HG02870 (cell line): ENCODE results near the gene RPRD1A.
"Not testable (repeated sequence)": the region's sequence is repeated elsewhere in the genome, so short reads cannot be mapped to it uniquely, and the experiment has no call there.

Experiments used
- ATAC-seq: cut with Tn5 transposase; IDR thresholded peaks from one replicate; pipeline ENCODE4 v1.9.1; 2021; ENCODE audit warnings: mild to moderate bottlenecking, moderate library complexity; ENCODE audit not compliant: unreplicated experiment

RPRD1A gene

DNA sequence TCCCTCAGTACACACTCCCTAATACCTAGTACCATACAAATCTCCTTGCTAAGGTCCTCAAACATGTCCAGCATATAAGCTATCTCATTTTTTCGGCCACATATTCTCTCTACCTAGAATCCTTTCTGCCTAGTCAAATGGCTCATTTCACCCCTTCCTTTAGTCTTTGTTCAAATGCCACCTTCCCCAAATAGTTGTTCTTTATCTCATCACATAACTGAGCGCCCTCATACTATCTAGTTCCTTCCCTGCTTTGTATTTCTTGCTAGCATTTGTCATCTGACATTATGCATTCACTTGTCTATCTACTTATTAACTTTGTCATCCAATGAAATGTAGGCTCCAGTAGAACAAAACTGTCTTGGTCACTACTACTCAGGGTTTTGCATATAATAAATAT lies 35.5 kb downstream of the RPRD1A start:
- no peak for ATAC-seq

DNA sequence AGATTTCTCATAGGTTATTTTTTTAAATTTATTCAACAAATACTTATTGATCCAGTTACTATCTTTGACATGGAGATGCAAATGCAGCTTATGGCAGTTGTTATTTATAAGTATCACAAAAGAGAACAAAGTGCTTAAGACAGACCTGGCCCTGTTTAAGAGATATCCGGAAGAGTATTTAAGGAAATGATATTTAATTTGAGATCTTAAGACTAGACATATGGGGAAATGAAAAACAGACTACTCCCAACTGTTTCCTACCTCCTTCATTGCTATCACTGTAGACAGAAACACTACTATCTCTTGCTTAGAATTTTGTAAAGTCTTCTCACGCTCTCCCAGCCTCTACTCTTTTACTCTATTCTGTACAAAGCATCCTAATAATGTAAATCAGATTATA lies 36.0 kb downstream of the RPRD1A start:
- ATAC-seq, result no peak

DNA sequence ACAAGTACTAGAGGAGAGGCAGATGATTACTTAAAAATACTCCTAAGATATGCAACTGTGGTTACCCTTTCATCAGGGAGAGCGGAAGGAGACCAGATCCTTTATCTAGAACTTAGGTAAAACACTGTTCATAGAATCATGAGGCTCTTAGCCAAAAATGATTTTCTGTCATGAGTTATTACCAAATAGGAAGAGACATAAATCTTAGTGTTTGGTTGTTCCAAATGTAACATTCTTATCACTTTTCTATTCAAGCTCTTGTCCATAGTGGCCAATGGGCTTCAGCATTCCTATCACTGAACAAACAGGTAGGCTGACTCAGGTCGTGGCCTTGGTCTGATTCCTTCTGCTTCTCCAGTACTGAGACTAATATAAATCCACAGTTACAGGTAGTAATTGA lies 38.5 kb downstream of the RPRD1A start:
- no peak for ATAC-seq

DNA sequence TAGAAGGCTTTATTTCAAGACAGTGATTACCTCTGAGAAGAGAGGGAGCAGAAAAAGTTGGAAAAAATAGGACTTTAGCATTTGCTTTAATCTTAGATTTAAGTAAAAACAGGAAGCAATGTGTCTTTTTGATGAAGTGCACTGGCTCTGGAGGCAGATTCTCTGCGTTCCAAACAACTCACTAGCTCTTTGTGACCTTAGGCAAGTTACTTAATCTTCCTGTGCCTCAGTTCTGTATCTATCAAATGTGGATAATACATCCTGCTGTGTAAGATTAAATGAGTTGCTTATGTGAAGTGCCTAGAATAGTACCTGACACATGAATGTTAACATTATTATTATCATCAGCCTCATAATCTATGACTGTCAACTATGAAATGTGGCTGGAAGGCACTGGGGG lies 42.3 kb downstream of the RPRD1A start:
- no peak for ATAC-seq

DNA sequence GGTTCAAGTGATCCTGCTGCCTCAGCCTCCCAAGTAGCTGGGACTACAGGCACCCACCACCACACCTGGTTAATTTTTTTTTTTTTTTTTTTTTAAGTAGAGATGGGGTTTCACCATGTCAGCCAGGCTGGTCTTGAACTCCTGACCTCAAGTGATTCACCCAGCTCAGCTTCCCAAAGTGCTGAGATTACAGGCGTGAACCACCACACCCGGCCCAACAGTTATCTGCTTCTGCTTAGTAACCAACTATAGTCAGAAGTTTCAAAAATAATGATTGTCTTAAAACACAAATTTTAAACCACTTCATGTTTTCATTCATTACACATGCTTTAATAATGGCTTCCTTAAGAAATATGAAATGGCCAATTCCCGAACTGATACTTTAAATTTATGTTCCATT lies 43.1 kb downstream of the RPRD1A start:
- not testable (repeated sequence) for ATAC-seq

DNA sequence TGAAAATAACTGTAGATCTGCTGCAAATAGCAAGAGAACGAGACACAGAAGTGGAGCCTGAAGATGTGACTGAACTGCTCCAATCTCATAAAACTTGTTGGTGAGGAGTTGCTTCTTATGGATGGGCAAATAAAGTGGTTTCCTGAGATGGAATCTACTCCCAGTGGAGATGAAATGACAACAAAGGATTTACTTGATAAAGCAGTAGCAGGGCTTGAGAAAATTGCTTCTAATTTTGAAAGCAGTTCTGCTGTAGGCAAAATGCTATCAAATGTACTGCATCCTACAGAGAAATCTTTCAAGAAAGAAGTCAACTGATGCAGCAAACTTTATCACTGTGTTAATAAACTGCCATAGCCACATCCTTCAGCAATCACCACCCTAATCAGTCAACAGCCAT lies 44.0 kb downstream of the RPRD1A start:
- no peak for ATAC-seq

DNA sequence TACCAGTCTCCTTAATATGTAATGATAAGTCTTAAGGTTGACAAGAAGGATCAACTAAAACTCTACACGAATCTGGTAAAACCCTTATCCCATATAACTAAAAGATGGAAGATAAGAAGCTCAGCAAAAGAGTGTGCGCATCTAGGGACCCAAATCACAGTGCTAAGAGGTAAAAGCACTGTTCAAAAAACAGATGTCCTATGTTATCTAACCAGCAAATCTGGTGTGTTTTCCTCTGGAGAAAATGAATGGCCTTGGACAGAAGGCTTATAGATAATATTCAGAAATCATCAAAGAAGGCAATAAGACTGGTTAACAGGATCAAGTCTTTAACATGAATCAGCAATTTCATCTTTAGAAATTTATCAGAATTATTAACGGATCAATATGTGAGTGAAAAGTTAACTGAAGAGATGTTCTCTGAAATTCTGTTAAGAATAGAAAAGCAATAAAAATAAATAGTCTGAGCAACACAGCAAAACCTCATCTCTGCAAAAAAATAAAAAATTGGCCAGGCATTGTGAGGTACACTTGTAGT lies 47.1 kb downstream of the RPRD1A start:
- no peak for ATAC-seq

DNA sequence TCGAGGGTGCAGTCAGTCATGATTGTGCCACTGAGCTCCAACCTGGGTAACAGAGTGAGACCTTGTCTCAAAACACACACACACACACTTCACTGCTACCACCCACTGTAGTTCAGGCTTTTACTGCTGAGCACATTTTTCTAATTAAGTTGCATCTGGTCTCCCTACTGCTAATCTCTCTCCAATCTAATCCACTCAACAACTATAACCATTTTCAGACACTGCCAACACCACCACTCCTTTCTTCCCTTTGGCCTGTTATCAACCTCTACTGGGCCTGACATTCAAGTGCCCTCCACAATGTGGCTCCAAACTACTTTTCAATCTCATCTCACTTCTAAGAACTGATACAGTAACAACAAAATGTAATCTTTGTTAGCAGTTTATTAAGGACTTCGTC lies 50.1 kb downstream of the RPRD1A start:
- no peak for ATAC-seq

DNA sequence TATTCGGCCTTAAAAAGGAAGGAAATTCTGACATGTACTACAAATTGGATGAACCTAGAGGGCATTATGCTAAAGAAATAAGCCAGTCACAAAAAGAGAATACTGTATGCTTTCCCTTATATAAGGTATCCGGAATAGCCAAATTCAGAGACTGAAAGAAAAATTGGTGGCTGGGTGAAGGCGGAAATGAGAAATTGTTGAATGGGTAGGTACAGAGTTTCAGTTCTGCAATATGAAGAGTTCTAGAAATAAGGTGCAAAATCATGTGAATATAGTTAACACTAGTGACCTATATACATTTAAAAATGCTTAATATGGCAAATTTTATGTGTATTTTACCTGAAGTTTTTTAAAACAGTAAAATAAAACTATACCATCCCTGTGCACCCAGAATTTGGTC lies 51.7 kb downstream of the RPRD1A start:
- peak; percentile 87 for ATAC-seq

DNA sequence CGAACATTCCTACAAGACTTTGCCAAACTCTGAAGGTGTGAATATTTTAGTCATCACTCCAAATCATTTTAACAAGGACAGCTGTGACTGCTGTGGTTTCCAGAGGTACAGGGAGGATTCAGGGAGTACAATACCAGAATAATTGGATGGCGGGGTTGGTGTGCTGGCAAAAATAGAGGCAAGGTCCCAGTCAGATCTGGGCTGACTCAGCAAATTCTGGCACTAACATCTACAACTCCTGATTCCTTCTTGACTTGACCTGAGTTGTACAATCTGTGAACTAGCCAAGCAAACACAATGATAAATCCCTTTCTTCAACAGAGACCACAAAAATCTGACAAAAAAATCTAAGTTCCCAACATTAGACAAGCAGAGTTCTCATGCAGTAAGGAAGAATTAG lies 54.5 kb downstream of the RPRD1A start:
- no peak for ATAC-seq

DNA sequence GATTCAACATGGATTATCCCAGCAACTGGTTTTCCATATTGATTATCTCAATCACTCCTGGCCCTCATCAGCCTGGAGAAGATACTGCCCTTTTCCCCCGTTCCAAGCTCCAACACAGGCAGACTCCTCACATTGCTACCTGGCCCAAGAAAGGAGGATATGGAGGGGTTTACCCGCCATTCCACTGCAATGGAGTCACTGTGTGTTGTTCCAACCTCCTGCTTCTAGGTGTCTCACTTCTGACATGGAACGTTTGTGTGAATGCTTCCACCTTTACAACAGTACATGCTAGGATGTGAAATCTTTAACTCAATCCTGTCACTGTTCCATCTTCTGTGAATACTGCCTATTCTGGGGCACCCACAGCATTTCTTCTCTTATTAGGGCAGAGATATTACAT lies 58.1 kb downstream of the RPRD1A start:
- no peak for ATAC-seq

DNA sequence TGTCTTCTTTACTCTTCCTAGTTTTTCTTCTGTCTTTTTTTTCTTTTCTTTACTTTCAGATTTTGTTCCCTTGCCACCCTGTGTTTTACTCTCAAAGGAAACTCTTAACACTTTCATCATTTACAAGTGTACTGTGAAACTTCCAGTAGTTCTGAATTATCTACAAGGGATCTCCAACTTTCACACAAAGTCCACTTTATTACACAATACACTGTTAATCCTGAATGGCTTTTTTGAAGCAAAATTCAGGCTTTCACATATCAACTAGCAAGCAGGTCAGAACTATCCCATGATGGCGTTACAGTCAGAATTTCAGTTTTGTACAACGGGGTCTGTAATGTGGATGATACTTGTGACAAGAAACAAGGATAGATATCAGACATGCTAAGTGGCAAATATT lies 60.4 kb downstream of the RPRD1A start:
- ATAC-seq, result no peak

DNA sequence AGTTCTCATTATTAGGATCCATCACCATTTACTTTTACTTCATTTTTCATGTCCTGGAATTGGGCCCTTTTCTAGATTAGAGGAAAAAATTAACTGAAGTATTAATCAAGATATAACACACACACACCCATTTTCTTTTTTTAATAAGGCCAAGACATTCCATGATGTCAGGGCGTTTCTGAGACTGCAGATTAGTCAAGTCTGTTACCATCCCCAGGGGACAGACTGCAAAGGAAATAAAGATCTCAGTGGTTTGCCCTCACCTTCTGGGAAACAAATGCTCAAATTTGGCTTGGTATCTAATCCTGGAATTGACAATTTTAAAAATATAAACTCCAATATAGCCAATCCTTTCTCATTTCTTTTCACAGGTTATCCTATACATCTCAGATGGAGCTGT lies 67.4 kb downstream of the RPRD1A start:
- no peak for ATAC-seq

DNA sequence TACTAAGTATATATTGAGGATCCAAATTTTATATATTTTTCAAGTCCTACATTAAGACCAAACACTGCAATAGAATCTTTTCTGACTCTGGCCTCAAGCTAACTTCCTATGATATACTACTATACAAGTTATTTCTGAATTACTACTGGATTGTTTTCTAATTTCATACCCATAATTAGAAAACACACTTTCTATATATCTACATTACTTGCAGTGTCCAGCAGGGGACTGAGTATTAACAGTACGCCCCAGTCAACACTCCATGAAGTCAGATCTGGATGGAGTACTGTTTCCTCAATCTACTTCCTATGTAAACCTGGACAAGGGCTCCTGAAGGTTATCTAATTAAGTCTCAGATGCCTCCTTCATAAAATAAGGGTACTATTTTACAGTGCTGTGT lies 68.4 kb downstream of the RPRD1A start:
- no peak for ATAC-seq

DNA sequence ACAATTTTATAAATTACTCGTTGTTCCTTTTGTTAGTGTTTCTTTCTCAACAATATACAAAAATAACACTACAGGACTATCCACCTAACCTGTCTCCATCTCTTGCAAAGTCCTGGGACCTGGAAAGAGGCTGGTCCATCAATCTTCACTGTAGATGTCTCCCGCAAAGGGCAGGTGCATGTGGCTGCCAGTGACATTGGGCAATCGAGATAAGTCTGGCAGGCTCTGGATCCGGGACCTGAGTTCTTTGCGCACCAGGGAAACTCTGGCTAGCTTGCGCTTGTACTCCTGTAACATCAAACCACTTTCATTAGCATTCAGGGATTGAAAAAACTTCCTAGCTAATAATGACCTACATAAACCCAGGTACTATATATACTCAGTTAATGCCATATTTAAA lies 74.3 kb downstream of the RPRD1A start:
- ATAC-seq, result no peak

DNA sequence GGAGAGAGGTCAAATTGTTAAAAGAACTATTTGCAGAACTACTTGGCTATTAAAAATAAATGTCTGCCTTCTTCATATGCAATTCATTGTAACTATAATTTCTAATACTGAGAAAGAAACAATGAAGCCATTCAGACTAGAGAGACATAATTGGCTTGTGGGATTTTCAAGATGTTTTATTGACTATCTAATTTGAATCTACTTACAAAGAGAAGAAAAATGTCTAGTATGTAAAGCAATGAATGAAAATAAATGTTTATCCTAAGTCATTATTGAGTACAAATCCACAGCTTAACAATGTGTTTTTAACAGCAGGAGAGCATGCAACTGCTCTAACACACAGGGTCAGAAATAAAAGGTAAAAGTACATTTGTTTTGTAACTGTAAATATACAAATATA lies 75.7 kb downstream of the RPRD1A start:
- no peak for ATAC-seq

DNA sequence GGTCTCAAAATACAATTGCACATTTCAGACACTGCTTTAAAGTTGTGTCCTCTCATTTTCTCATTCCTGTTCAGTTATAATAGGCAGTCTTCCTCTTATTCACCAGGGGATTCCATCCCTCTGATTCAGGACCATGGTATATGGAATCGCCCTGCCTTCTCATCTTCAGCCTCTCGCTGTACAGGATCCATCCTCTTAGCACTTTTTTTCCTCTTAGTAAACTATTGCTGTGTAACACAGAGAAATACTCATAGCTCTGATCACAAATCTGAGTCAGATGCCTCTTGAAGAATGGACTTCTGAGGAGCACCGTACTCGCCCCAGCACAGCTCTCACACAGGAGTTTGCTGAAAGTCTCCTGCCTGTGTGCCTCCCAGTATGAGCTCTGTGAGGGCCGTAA lies 83.5 kb downstream of the RPRD1A start:
- no peak for ATAC-seq

DNA sequence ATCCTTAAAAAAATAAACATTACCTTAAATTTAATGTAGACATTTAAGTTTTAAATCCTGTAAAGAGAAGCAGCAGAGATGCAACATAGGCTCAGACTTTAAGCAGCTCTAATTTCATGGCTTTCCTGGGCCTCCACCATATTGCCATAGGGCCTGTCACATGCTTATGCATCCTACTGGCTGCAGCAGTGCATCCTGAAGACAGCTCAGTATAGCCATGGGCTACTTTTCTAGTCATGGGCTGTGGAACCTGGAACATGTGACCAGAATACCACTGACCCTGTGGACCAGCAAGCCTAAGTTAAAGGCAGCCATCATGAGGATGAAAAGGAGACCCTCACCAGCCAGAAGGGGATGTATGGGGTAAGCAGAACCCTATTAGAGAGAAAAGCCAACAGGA lies 84.2 kb downstream of the RPRD1A start:
- no peak for ATAC-seq

DNA sequence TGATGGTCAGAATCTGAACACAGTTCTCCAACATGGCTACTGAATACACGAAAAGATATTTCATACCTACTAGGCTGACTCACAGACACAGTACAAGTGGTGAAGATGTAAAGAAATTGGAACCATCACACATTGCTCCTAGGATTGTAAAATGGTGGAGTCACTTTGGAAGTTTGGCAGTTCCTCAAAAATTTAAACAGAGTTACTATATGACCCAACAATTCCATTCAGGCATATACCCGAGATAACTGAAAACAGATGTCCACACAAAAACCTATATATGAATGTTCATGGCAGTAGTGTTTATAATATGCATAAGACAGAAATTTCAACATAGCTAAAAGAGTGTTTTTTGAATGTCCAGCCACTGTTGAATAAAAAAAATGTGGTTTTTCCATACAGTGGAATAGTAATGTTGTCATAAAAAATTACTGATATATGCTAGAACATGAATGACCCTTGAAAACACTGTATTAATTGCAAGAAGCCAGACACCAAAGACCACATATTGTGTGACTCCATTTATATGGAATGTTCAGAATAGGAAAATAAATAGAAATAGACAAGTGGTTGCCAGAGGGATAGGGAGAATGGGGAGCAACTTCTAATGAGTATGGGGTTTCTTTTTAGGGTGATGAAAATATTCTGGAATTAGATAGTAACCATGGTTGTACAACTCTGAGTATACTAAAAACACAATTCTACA lies 84.8 kb downstream of the RPRD1A start:
- ATAC-seq, result no peak

DNA sequence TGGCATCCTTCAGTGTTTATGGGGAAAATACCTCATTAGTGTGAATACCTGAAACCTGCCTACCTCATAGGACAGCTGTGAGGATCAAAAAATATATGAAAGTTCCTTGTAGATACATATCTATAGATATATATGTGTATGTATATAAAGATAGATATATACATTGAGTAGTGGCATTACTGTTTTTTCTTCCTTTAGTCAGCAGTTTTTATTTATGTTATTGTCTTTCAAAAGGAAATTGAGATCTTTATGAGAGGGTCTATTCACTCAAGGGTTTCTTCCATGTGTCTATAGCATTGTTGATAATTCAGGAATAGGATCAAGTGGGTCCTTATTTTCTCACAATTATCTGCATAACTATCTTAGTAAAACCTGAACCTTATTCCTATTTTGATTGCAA lies 88.2 kb downstream of the RPRD1A start:
- no peak for ATAC-seq

DNA sequence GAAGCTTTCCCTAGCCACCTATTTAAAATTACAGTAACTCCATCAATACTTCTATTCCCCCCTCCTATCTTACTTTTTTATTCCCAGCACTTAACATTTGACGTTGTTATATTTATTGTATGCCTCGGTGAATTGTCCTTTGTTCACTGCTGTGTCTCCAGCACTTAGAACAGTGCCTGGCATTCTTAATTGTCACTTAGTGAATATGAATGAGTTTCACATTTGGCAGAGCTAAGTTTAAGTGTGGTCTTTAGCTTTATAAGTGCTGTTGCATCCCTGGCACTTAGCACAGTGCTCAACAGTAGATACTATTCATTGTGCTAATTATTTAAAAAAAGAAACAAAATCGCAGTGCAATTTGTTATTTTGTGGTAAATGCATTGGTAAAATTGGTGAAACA lies 93.2 kb downstream of the RPRD1A start:
- ATAC-seq, result no peak

DNA sequence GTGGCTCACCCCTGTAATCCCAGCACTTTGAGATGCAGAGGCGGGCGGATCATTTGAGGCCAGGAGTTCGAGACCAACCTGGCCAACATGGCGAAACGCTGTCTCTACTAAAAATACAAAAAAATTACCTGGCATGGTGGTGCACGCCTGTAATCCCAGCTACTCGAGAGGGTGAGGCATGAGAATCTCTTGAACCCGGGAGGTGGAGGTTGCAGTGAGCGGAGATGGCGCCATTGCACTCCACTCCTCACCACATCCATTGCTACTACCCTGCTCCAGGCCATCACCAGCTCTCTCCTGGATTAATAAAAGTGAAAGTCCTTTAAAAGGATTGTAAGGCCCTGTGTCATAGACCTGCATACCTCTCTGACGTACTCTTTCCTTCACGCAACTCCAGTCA lies 93.7 kb downstream of the RPRD1A start:
- ATAC-seq, result no peak
